Heart left ventricle (tissue), 13 donors: ENCODE data around the gene NYAP1.

Source experiments
- CTCF ChIP-seq, 12 donors: fragments of 200-600 bp; sonication (generic) in 4 of 12; IDR thresholded peaks; one replicate each; pipeline versions ENCODE4 v1.5.0 to v1.8.0; 2018 to 2022; ENCODE audit warnings: antibody characterized with exemption in 12 of 12, mild to moderate bottlenecking in 5 of 12
- POLR2A ChIP-seq, 2 donors: fragments of 450-650 bp; IDR thresholded peaks; one replicate each; pipeline ENCODE4 v1.6.1; 2017; ENCODE audit warnings: antibody characterized with exemption in 2 of 2, mild to moderate bottlenecking in 2 of 2, moderate library complexity in 2 of 2
- donor health status: ischemic (EF 13 %, LVEDD 7.1; RV severe dilation, severe dysfunction).
- donor health status: DM: no; HTN: yes; CAD: no.
- donor health status: DM: no; HTN: no; CAD: no.
- donor health status: ischemic (EF 25% LVEDD 6.9; RV normal size, moderate dysfunction).
- donor health status: ischemic (EF 25% LVEDD 5.7; RV mildly dilated, moderate dysfunction).
- donor health status: ischemic (EF 35%, LVEDD 5.7; RV mildly dilated, moderate dysfunction).
- donor health status: nonischemic (EF 11% LVEDD 7.7; RV severe dilation, severe dysfunction).
- donor health status: DM: yes; HTN: yes; CAD: no.
- donor health status: PGD.
- donor health status: ischemic (EF 29% LVEDD 5.4; RV normal size, mild dysfunction).
- donor health status: nonischemic (EF 23%, LVEDD 6.1; RV moderate dilation, normal function).

- TF ChIP-seq CTCF (IDR thresholded peaks at IDR 0.05) (peak; percentile 82 to 98 (median 94)), POLR2A (IDR thresholded peaks at IDR 0.05) (peak in 1 of 2 donors; percentile 18)
Observed at GRCh38 chr7:100469227-100470044, 14.3 kb upstream of the NYAP1 start.
